Measurements from ENCODE around the gene CD207.

Gene CD207

GRCh38 chr2:70842401-70842800, 6.8 kb upstream of the CD207 start:
- no peak for TF ChIP-seq CTCF (IDR thresholded peaks at IDR 0.05; ENCODE audit: low read depth, low read length, missing control alignments)
- no peak overlapping the region for H3K4me3 ChIP-seq (replicated peaks; ENCODE audit: low read depth, low read length)
- no peak for DNase-seq (ENCODE audit: extremely low read depth, low read depth)

DNA sequence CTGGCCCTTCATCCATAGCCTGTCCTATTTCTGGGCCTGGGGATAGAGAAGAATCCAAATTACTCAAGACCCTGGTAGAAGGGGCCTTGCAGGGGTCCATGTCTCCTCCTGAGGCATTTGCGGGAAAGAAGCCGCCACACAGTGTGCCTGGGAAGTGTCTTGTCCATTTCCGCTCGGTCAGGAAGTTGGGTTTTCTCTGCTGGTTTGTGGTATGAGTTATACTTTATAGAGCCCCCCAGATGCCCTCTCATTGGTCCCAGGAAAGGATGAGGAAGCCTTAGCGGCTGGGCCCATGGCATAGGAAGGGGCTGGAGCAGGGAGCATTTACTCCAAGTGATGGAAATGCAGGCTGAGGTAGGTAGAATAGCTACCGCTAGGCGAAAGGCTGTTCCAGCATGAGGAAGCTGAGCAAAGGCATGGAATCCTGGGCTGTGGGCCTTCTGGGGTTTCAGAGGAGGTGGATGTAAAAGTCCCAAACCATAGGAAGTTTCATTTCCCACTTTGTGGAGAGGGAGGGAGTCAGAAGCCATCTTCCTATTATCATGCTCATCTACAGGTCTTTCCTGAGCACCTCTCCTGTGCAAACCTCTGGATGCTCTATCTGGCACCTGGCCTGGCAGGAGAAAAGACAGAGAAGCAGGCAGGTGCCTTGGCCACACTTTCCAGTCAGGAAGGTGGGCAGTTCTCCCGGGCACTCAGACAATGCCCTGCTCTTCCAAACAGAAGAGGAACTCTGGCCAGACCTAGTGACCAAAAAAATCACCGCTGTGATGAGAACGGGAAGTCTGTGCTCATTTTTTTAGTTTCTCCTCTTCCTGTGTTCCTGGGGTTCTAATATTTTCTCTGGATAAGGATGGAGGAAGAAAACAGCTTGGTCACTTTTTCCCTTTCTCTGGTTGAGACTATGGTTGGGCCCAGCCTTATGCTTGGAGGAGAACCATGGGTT, 2.6 kb upstream of the CD207 start:
- no peak for DNase-seq (ENCODE audit: extremely low read depth, low read depth)
- no peak overlapping the region for H3K4me3 ChIP-seq (replicated peaks; ENCODE audit: low read depth, low read length)
- no peak for TF ChIP-seq CTCF (IDR thresholded peaks at IDR 0.05; ENCODE audit: low read depth, low read length, missing control alignments)

DNA sequence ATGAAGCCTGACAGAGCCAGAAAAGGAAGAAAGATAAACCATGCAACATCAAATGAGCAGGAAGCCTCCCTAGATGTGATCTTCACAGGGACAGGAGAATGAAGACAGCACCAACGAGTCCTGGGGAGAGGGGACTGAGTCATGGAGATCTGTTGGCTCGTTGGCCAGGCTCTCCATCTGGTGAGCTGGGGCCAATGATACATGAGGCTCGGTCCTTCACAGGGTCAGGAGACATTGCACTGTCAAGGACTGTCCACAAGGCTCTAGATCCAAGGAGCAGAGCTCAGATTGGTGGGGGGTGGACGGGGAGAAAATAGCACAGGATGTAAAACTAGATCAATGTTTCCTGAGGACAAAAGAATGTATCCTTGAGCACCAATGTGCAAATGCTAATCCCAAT, 735 bp downstream of the CD207 start:
- TF ChIP-seq CTCF (IDR thresholded peaks at IDR 0.05; ENCODE audit: low read depth, low read length, missing control alignments) = no peak
- no peak overlapping the region for H3K4me3 ChIP-seq (replicated peaks; ENCODE audit: low read depth, low read length)
- DNase-seq (ENCODE audit: extremely low read depth, low read depth) = no peak

DNA sequence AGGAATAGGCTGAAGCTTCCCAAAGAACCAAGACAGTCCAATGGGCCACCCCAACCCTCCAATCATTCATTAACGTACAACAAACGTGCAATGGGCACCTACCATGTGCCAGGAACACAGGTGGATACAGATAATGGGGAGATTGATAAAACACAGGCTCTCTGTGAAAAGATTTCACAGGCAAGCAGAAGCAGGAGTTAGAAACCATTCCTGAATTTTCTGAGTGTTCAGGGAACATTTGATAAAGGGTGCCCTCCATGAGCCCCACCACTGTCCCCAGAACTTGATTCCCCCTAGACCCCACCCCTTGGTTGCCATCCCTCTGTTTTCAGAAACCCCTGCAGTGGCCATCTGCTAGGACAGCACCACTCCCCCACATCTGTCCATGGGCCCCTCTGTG, 1.5 kb downstream of the CD207 start:
- H3K4me3 ChIP-seq (replicated peaks; ENCODE audit: low read depth, low read length) = no peak overlapping the region

GRCh38 chr2:70833246-70833645, 2.4 kb downstream of the CD207 start:
- TF ChIP-seq CTCF (IDR thresholded peaks at IDR 0.05; ENCODE audit: low read depth, low read length, missing control alignments) = no peak
- no peak overlapping the region for H3K4me3 ChIP-seq (replicated peaks; ENCODE audit: low read depth, low read length)
- no peak for DNase-seq (ENCODE audit: extremely low read depth, low read depth)

More for the DNA sequence above, 1.5 kb downstream of the CD207 start:
- no peak for DNase-seq (ENCODE audit: extremely low read depth, low read depth)
- TF ChIP-seq CTCF (IDR thresholded peaks at IDR 0.05; ENCODE audit: low read depth, low read length, missing control alignments) = no peak

- DNase-seq (ENCODE audit: extremely low read depth, low read depth) = no peak
- TF ChIP-seq CTCF (IDR thresholded peaks at IDR 0.05; ENCODE audit: low read depth, low read length, missing control alignments) = no peak
- no peak overlapping the region for H3K4me3 ChIP-seq (replicated peaks; ENCODE audit: low read depth, low read length)
Measured at GRCh38 chr2:70832386-70832785, 3.2 kb downstream of the CD207 start.

Data from HFF-Myc (cell line).